ENCODE measurements around the gene KCTD14. TPM values are rescaled to one million over a fixed set of nuclear protein-coding genes. Genes with fewer than 3 reads are reported as not detected.

KCTD14 gene
- total RNA-seq, 1 experiment from 2014 or later: 12.5 TPM

GRCh38 chr11:78057462-78058055 lies 34.5 kb upstream of the KCTD14 start:
- no peak overlapping the region for H2BK12ac ChIP-seq (ENCODE audit: insufficient read length, low read depth, low read length)
- no peak overlapping the region for H4K5ac ChIP-seq (ENCODE audit: insufficient read length, low read depth, low read length)
- no peak overlapping the region for H3T11ph ChIP-seq (ENCODE audit: low read length)
- no peak overlapping the region for H3K56ac ChIP-seq (ENCODE audit: insufficient read length, low read depth, low read length)
- H3K9me3 Mint-ChIP-seq: no peaks in the 10 kb centered on the region
- no peak overlapping the region for H2BK120ac ChIP-seq (ENCODE audit: low read depth, low read length, poor library complexity, severe bottlenecking)
- TF ChIP-seq CTCF (conservative IDR thresholded peaks at IDR 0.05): no peak
- H2BK20ac ChIP-seq (ENCODE audit: low read depth, low read length, poor library complexity, severe bottlenecking): no peak overlapping the region
- no peak overlapping the region for H3K4ac ChIP-seq (ENCODE audit: low read depth, low read length)
- no peak overlapping the region for H2AK5ac ChIP-seq (ENCODE audit: insufficient read length, low read length)
- H3K79me2 ChIP-seq (ENCODE audit: insufficient read depth, low read length): no peaks in the 10 kb centered on the region
- no peaks in the 10 kb centered on the region for H3K79me1 ChIP-seq (ENCODE audit: insufficient read depth, low read depth, low read length, poor library complexity, severe bottlenecking)
- no peaks in the 10 kb centered on the region for H3K4me1 ChIP-seq (ENCODE audit: insufficient read depth, low read length)
- H3K18ac ChIP-seq (ENCODE audit: insufficient read length, low read depth, low read length): no peak overlapping the region
- H3K36me3 Mint-ChIP-seq (ENCODE audit: insufficient read depth in 1 of 3, low read depth in 3 of 3): no peaks in the 10 kb centered on the region
- H2BK15ac ChIP-seq (ENCODE audit: low read depth, low read length): no peak overlapping the region
- H2BK5ac ChIP-seq (ENCODE audit: insufficient read length, low read length): no peak overlapping the region
- H3K27ac ChIP-seq (ENCODE audit: insufficient read length, low read depth, low read length): no peak overlapping the region
- no peaks in the 10 kb centered on the region for H4K20me1 ChIP-seq (ENCODE audit: control insufficient read depth, insufficient read depth, insufficient read length)
- H3K23me2 ChIP-seq (ENCODE audit: insufficient read length, low read depth, low read length, poor library complexity, severe bottlenecking): no peaks in the 10 kb centered on the region
- no peak overlapping the region for H3K4me2 ChIP-seq (ENCODE audit: insufficient read depth, insufficient read length, low read length)
- DNase-seq: no peak
- H2AFZ ChIP-seq (ENCODE audit: low read length): no peak overlapping the region
- no peak overlapping the region for H3K4me3 Mint-ChIP-seq
- no peaks in the 10 kb centered on the region for H3K27me3 Mint-ChIP-seq (ENCODE audit: low read depth)
- no peak overlapping the region for H3K14ac ChIP-seq (ENCODE audit: insufficient read depth, low read length)
- no peak overlapping the region for H4K8ac ChIP-seq (replicated peaks; ENCODE audit: insufficient read length, low read depth, low read length)
- H3K27me3 ChIP-seq (ENCODE audit: insufficient read depth, low read length): no peaks in the 10 kb centered on the region
- no peak overlapping the region for H3K9ac ChIP-seq (ENCODE audit: extremely low read depth, insufficient read length, low read length)
- no peaks in the 10 kb centered on the region for H3K4me1 Mint-ChIP-seq
- no peak overlapping the region for H3K23ac ChIP-seq (ENCODE audit: insufficient read length, low read depth, low read length)
- WGBS (ENCODE audit: extremely low coverage, insufficient read length, low lambda C conversion rate): no CpG with 5 or more reads among the region's 10 CpGs
- no peaks in the 10 kb centered on the region for H3K9me3 ChIP-seq (ENCODE audit: control insufficient read depth, low read depth, low read length)
- H3K27ac Mint-ChIP-seq: peak overlapping the region in 2 of 3 experiments; percentile 23 to 59; a peak in 1 of 7 replicates
- no peak overlapping the region for H4K91ac ChIP-seq (ENCODE audit: insufficient read length, low read depth, low read length)
